HG02970 (cell line): ENCODE data around the gene PMEL.
"Not testable (repeated sequence)": the region's sequence is repeated elsewhere in the genome, so short reads cannot be mapped to it uniquely, and the experiment has no call there.

Experiments used
- ATAC-seq: cut with Tn5 transposase; IDR thresholded peaks from one replicate; pipeline ENCODE4 v1.9.1; 2021; ENCODE audit warnings: mild to moderate bottlenecking, moderate library complexity, moderate number of reproducible peaks; ENCODE audit not compliant: unreplicated experiment, low FRiP score

Gene PMEL

DNA sequence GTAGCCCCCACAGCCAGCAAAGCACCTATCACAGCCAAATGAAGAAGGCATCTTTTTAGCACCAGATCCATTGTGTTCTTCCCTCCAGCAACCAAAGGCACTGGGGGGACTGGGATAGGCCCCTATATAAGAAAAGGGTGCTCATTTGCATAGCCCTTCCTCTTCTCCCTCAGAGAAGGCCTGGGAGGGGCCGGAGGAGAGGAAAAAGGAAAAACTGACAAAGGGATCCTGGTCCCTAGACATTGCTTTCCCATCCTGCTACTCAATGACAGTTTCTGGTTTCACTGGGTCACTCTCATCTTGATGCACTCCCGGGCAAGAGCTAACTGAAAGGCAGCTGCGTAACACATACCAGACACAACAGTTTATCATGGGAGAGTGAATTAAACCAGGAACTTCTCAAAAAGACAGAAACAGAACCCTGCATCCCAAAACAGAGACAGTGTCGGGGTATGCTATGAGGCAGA is at the start of gene PMEL:
PMEL (minus strand) TSS at position 102 of the 467 bp plus-strand sequence; CDS start at position 71, 31 bp downstream.
- ATAC-seq, result no peak

DNA sequence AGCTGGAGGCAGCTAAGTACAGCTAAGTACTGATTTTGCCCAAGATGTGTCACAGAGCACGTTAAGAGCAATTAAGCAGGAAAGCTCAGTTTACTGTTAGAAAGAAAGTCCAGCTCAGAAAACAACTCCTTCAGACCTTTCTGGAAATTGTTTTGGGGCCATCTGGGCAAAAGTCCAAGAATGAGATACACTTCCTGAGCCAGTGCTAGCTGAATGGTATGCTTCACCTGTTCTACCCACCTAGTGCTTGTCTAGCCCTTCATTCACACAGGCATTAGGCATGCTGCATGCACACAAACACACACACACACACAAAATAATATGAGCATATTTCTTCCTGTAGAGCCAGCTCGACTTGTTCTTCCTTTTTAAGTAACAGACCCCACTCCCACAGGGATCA is 48.4 kb upstream of the PMEL start:
- ATAC-seq, result no peak

DNA sequence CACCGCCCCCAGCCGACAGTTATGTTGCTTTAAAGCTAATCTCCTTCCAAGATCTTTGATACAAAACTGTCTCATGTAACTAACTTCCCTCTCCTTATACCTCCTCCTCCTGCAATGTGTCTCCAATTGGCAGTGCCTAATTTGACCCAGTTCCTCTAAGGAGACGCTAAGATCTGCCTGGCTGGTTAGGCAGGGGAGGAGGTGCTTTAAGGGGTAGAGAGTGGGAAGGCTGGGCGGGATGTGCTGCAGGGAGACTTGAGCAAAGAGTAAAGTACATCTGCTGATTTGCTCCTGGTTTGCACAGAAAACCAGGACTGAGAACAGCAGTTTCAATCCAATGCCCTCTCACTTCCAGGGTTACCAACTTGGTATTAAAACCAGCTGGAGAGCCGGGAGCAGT is 47.6 kb upstream of the PMEL start:
- no peak for ATAC-seq

DNA sequence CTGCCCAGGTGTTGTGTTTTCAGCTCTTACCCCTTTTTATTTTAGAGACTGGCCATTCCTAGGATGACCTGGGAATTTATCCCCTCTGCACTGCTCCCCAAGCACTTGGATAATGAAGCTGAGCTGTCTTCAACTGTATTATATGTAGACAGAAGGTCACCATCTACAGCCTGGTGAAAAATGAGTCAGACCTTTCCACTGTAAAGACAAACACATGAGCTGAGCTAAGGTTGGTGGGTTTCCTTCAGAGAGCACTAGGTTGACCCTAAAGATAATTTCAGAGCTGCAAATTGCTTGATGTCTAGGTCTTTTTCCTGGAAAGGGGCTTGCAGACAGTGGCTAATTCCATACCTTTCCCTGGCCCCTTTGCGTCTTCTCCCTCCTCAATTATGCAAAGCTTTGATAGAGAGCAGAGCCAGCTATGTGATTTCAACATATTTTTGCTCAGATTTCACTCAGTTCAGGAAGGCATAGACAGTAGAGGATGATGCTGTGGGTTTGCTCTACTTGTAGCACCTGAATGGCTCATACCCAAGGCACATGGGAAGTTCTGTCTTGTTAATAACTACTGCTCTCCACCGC is 45.8 kb upstream of the PMEL start:
- no peak for ATAC-seq

DNA sequence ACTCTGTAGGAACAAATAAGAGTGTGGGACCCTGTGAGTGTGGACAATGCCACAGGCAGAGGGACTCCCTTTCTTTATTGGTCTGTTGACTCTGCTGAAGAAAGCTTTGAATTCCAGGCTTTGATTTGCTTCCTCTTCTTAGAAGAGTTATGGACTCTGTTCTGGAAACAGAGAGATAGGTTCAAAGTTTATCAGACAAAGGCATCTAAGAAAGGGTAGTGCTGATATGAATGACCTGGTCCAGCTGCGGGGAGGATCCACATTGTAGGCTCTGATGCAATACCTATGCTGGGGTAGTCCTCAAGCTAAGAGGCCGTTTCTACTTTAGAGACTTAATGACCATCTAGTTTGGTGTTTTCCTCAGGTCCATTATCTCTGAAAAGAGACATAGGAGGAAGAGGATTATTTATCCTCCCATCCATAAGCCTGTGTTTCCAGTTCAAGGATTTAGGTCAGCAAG is 44.3 kb upstream of the PMEL start:
- no peak for ATAC-seq

DNA sequence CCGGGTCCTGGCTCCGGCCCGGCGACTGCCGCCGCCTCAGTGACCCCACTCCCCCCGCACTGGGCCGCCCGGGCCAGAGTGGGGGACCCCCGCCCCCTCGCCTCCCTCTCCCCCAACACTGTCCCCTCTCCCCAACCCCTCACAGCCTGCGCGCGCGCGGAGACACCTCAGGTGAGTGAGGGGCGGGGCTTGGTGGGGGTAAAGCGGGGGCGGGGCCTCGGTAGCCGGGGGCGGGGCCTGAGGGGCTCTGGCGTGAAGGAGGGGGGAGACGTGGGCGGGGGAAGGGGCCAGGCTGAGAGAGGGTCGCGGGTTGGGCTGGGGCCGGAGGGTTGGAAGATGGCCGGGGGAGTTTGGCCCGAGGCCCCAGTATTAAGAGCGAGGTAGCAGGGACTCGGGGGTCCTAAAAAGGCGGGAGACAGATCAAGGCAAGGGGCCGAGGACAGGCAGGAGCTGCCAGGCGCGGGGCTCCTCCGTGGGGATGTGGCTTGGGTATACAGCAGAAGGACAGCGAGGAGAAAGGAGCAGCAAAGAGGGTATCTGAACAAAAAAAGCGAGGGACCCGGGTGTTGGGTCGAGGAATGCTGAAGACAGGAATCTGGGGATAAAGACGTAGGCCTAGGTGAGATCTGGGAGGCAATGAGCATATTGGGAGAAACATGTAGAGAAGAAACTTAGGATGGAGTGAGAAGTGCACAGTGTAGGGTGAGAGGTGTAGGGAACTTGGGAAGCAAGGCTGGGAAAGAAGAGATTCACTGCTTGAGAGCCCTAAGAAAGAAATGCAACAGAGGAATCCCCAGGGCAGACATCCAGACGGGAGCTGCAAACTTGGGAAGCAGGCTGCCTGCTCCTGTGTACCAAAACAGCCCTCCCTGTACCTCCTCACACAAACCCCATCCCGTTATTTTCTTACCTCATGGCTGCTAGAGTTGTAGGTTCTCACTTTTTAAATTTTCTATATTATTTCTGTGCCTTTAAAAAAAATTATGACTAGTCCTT is 42.0 kb upstream of the PMEL start:
- peak; percentile 22 for ATAC-seq

DNA sequence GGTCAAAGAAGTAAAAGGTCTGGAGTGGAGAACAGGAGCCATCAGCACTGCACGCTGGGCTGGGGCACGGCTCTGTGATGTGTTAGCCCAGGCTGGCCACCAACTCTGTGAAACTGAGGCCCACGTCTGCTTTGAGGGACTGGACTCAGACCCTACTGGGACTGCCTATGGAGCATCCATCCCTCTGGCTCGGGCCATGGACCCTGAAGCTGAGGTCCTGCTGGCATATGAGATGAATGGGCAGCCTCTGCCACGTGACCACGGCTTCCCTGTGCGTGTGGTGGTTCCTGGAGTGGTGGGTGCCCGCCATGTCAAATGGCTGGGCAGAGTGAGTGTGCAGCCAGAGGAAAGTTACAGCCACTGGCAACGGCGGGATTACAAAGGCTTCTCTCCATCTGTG is 38.4 kb upstream of the PMEL start:
- ATAC-seq, result no peak

DNA sequence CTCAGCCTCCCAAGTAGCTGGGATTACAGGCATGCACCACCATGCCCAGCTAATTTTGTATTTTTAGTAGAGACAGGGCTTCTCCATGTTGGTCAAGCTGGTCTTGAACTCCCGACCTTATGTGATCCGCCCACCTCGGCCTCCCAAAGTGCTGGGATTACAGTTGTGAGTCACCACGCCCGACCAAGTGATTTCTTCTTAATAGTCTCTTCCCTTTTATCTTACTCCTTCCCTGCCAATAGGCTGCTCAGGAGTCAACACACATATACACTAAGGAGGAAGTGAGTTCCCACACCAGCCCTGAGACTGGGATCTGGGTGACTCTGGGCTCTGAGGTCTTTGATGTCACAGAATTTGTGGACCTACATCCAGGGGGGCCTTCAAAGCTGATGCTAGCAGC is 37.5 kb upstream of the PMEL start:
- not testable (repeated sequence) for ATAC-seq

DNA sequence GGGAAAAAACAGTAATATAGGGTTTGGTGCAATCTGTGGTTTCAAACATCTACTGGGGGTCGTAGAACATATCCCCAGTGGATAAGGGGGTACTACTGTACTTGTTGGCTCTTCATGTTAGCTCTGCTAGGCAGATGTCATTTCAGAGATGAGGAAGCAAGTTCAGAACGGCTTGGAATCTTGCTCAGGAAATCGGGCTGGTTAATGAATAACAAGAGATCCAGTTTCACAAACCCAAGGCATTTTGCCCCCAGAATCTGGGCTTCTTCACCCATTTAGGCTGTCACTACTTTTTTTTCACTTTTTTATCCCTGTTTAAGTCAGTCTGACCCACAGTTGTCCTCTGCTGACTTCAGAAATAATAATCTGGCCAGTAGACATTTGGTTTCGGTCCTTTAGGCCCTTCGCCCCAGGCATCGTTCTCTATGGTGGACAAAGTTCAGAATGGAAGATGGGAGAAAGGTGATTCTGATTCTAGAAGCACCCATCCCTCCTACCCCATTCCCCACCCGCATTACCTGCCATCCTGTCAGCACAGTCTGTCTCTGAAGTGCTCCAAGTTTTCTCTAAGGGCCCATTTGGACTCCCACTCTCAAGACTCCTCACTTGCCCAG is 35.8 kb upstream of the PMEL start:
- no peak for ATAC-seq

DNA sequence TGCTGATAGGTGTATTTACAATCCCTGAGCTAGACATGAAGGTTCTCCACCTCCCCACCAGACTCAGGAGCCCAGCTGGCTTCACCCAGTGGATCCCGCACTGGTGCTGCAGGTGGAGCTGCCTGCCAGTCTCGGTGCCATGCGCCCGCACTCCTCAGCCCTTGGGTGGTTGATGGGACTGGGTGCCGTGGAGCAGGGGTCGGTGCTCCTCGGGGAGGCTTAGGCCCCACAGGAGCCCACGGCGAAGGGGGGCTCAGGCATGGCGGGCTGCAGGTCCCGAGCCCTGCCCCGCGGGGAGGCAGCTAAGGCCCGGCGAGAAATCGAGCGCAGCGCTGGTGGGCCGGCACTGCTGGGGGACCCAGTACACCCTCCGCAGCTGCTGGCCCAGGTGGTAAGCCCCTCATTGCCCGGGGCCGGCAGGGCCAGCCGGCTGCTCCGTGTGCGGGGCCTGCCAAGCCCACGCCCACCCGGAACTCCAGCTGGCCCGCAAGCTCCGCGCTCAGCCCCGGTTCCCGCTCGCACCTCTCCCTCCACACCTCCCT is 34.2 kb upstream of the PMEL start:
- ATAC-seq, result not testable (repeated sequence)

DNA sequence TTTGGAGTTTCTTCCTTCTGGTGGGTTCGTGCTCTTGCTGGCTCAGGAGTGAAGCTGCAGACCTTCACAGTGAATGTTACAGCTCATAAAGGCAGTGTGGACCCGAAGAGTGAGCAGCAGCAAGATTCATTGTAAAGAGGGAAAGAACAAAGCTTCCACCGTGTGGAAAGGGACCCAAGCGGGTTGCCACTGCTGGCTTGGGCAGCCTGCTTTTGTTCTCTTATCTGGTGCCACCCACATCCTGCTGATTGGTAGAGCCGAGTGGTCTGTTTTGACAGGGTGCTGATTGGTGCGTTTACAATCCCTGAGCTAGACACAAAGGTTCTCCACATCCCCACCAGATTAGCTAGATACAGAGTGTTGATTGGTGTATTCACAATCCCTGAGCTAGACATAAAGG is 33.7 kb upstream of the PMEL start:
- ATAC-seq, result not testable (repeated sequence)

DNA sequence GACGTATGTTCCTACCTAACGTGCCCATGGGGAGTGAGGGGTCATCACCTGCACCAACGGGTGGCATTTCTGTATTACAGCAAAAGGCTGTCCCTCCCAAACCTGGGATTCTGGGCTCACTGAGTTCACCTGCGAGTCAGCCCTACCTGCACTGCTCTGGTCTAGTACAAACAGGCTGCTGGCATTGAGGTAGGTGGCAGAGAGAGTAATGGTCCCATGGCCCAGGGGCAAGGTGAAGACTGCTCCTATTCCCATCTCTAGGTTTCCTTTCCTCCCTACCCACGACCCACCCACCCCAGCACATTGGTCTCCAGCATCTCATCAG is 31.7 kb upstream of the PMEL start:
- ATAC-seq, result no peak

DNA sequence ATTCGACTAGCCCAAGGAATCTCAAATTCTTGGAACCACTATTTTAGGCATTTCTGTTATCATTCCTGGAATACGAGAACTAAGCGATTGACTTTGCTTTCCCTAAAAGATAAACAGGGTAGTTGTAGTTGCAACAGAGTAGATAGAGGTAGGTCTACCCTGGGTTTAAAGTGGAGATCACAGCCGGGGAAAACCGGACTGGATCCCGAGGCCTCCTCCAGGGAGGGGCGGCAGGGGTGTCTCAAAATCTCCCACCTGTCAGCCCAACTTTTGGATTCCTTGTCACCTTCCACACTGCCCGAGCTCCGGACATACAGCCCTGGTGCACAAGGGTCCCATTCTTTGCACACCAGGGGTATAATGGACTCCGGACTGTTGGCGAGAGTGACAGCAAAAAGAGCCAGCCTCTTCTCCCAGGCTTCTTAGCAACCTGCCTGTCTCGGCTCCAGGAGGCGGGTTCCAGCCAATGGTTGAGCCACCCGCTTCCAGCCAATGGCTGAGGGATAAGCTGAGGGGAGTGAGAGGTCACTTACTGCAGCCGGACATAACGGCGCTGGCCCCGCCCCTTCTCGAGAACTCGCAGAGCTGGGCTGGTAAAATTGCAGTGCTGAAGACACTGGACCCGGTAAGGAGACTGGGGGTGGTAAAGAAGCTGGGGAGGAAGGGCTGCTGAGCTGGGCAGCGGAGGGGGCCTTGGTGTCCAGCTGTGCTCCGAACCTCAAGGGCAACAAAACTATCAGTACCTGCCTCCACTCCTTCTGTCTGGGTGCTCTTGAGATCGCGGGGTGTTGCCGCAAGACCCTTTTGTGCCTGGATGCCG is 31.1 kb upstream of the PMEL start, which contains the start of gene SUOX:
SUOX (plus strand) TSS at position 562 of the 820 bp plus-strand sequence. CDS start 4,946 bp downstream, outside the sequence.
- peak; percentile 91 for ATAC-seq

DNA sequence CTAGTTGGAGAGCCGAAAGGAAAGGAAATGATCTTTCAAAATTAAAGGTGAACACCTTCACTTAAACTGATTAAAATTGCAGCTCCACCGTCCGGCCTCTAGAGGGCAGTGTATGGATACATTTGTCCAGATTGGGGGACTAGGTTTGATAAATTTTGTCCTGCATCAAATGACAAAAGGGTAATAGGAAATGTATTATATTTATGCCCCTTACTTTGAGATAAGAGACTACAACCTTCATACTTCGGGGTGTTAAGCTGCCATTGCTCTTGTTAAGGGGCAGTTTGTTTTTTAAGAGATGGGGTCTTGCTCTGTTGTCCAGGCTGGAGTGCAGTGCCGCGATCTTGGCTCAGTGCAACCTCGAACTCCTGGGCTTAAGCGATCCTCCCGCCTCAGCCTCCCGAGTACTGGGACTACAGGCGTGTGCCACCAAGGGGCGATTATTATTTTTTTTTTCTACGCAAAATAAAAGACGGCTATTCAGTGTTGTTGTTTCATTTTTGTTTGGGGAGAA is 30.4 kb upstream of the PMEL start:
- ATAC-seq, result no peak

DNA sequence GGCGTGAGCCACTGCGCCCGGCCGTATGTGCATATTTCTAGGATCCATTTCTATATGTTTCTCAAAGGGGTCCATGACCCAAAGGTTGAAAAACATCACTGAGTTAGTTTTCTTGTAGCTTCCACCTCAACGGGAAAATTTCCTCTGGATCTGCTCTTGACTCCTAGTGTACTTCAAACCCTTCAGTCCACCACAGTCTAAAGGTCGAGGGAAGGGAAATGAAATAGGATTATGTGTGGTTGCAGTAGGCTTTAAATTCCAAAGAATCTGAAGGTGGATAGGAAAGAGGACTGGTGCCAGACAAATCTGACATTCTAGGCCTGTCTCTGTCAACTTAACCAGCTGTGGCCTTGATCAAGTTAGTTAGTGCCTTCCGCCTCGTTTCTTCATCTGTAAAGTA is 29.5 kb upstream of the PMEL start:
- ATAC-seq, result no peak

DNA sequence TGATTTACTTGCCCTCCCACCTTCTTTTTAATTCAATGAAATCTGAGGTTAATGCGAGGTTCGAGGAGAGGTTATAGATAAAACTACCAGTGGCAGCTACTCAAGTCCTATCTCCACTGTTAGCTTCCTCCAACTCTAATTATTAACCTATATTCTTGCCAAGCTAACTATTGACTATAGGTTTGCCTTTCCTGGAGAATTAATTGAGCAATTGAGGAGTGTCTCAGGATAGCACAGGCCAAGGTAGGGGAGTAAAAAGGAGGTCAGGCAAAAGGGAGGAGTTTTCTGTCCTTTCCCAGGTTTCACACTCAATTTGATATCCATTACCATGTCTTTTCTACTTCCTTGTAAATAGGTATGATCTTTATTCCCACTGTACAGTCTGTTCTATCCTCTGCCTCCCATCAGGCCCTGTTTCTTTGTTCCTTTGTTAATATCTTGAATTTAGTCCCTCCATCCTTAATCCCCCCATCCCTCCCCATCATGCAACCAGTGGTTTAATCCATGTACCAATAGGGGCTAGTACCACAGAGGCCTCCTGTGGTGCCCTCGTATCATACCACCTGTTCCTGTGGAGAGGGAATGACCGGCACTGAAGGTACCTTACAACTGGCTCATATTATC is 27.5 kb upstream of the PMEL start:
- no peak for ATAC-seq

DNA sequence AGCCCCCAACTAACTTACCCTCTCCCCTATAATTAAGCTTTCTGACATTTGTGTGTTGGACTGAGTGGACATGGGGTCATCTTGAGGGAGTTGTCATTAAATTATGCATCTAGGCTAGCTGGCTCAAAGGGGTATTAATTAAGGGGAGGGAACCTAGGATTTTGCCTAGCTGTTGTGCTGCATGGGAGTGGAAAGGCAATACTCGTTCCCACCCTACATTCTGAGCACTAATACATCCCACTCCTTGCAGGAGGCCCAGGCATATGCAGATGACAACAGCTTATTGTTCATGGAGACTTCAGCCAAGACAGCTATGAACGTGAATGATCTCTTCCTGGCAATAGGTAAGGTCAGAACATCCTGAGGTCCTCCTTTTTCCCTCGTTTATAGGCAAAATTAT is 25.3 kb upstream of the PMEL start:
- ATAC-seq, result no peak

DNA sequence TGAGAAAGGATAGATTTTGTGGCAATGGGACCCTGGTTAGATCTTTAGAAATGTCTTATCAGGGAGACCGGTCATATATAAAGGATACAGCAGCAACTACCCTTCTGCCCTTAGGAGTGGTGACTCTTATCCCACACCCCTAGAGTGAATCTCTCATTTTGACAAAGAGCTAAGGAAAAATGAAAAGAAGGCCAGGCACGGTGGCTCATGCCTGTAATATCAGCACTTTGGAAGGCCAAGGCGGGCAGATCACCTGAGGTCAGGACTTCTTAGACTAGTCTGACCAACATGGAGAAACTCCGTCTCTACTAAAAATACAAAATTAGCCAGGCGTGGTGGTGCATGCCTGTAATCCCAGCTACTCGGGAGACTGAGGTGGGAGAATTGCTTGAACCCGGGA is 20.1 kb upstream of the PMEL start:
- not testable (repeated sequence) for ATAC-seq

DNA sequence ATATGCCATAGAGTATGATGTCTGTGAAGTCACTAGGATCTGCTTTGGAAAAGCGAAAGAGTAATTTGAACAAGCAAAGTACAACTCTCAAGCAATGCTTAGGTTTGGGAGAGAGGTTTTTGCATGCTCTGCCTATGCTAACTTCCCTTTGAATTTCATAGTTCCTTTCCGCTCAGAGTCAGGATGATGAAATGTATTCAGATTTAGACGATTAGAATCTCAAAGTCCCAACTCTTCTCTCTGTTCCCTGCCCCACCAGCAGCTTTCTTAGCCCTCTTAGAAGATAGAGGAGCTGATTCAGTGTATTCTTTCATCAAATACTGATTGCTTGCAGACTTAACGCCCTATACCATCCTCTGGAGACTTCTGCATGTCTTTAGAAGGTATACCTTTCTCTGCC is 19.5 kb upstream of the PMEL start:
- ATAC-seq, result no peak
